Measurements from ENCODE around the gene DPYD.

- no peak for TF ChIP-seq CTCF (IDR thresholded peaks at IDR 0.05; ENCODE audit: low read length)
- no peak for TF ChIP-seq EZH2phosphoT487 (IDR thresholded peaks at IDR 0.05; ENCODE audit: low read length)
- TF ChIP-seq EZH2 (optimal IDR thresholded peaks at IDR 0.05; ENCODE audit: low read depth, low read length), result no peak
Observed at GRCh38 chr1:97348599-97349265, 572.1 kb downstream of the DPYD start.
